ENCODE measurements around the gene PIP5K1B.

GRCh38 chr9:68877219-68877618 lies 172.2 kb downstream of the PIP5K1B start:
- no peak for TF ChIP-seq SIN3A (IDR thresholded peaks at IDR 0.05; ENCODE audit: borderline replicate concordance, insufficient read depth, low read length)
- TF ChIP-seq, protein P1, sequence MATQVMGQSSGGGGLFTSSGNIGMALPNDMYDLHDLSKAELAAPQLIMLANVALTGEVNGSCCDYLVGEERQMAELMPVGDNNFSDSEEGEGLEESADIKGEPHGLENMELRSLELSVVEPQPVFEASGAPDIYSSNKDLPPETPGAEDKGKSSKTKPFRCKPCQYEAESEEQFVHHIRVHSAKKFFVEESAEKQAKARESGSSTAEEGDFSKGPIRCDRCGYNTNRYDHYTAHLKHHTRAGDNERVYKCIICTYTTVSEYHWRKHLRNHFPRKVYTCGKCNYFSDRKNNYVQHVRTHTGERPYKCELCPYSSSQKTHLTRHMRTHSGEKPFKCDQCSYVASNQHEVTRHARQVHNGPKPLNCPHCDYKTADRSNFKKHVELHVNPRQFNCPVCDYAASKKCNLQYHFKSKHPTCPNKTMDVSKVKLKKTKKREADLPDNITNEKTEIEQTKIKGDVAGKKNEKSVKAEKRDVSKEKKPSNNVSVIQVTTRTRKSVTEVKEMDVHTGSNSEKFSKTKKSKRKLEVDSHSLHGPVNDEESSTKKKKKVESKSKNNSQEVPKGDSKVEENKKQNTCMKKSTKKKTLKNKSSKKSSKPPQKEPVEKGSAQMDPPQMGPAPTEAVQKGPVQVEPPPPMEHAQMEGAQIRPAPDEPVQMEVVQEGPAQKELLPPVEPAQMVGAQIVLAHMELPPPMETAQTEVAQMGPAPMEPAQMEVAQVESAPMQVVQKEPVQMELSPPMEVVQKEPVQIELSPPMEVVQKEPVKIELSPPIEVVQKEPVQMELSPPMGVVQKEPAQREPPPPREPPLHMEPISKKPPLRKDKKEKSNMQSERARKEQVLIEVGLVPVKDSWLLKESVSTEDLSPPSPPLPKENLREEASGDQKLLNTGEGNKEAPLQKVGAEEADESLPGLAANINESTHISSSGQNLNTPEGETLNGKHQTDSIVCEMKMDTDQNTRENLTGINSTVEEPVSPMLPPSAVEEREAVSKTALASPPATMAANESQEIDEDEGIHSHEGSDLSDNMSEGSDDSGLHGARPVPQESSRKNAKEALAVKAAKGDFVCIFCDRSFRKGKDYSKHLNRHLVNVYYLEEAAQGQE (IDR thresholded peaks at IDR 0.05; ENCODE audit: insufficient read depth in 1 of 2, low read depth in 2 of 2, low read length in 2 of 2): no peak

All from PFSK-1 (cell line).